Activated naive CD8-positive, alpha-beta T cell treated with anti-CD3 and anti-CD28 coated beads, Interleukin-2, amount 10 ng/mL, durations not matched to agents 7 days and 5 days (primary cell): Measurements from ENCODE around the gene ZDHHC24. TPM values are rescaled to one million over a fixed set of nuclear protein-coding genes. Genes with fewer than 3 reads are reported as not detected.

Source experiments
- ATAC-seq: fragments of 150-1000 bp; cut with Tn5 transposase; one replicate; pipeline ENCODE4 v1.10.0; 2021; ENCODE audit warnings: low read depth, moderate library complexity
- POLR2A ChIA-PET: fragments of 350-600 bp; sonication (Branson Sonifier 250); formaldehyde crosslinking; loops from one replicate; lab custom pipeline; 2021; ENCODE audit warnings: antibody characterized with exemption; lab: Charles Lee
- DNase-seq: peaks from one replicate; pipeline ENCODE4 v3.0.0; 2021
- H3K27ac Mint-ChIP-seq: one replicate; pipeline ENCODE4 v1.8.0; 2022; ENCODE audit warnings: mild to moderate bottlenecking, mixed read lengths
- H3K27me3 Mint-ChIP-seq: one replicate; pipeline ENCODE4 v1.8.0; 2022; ENCODE audit warnings: mild to moderate bottlenecking, moderate library complexity, mixed read lengths
- H3K36me3 Mint-ChIP-seq: one replicate; pipeline ENCODE4 v1.8.0; 2021; ENCODE audit warnings: mild to moderate bottlenecking, mixed read lengths
- H3K4me1 Mint-ChIP-seq: one replicate; pipeline ENCODE4 v1.8.0; 2021; ENCODE audit warnings: mixed read lengths
- H3K4me3 Mint-ChIP-seq: one replicate; pipeline ENCODE4 v1.8.0; 2022; ENCODE audit warnings: mild to moderate bottlenecking, moderate library complexity, mixed read lengths
- H3K9me3 Mint-ChIP-seq: one replicate; pipeline ENCODE4 v1.8.0; 2021; ENCODE audit warnings: mixed read lengths
- total RNA-seq, 2 experiments: library from RNA; stranded (reverse); gene quantifications; one replicate each; pipeline ENCODE4 v1.2.3, GENCODE V29; 2021

The ZDHHC24 gene
- total RNA-seq, 2 experiments from 2014 or later, result 22.1 to 23.0 TPM

DNA sequence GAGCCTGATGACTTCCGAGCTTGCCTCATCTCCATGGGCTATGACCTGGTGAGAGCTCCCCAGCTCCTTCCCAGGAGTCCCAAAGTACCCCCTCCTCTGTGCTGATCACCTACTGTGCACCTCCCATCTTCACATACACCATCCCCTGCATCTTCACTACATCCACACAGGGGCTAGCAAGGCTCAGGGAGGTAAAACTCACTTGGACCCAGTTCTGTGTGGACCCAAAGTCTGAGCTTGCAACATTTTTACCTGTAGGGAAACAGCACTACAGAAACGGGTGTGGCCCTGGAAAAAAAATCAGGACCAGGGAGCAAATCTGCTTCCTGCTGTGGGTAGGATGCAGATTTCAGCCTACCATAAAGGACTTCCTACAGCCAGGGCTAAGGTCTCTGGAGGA is 16.4 kb upstream of the ZDHHC24 start:
- H3K4me1 Mint-ChIP-seq, result peaks cover 2% of the 10 kb centered on the region
- no peak overlapping the region for H3K27ac Mint-ChIP-seq
- POLR2A ChIA-PET, result no interaction called here
- H3K27me3 Mint-ChIP-seq, result peaks cover 14% of the 10 kb centered on the region
- no peak for DNase-seq
- no peak overlapping the region for H3K4me3 Mint-ChIP-seq
- ATAC-seq, result no peak
- H3K36me3 Mint-ChIP-seq, result no peaks in the 10 kb centered on the region
- no peaks in the 10 kb centered on the region for H3K9me3 Mint-ChIP-seq

DNA sequence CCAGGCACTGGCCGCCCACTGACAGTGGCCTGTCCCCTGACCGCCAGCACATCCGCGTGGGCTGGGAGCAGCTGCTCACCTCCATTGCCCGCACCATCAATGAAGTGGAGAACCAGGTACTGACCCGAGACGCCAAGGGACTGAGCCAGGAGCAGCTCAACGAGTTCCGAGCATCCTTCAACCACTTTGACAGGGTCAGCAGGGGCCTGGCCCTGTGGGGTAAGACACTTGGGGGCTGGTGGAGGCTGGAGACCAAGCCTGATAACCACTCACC is 16.1 kb upstream of the ZDHHC24 start:
- Mint-ChIP-seq H3K27me3 (peaks cover 12% of the 10 kb centered on the region), H3K4me3 (no peak overlapping the region), H3K27ac (no peak overlapping the region), H3K4me1 (no peaks in the 10 kb centered on the region), H3K9me3 (no peaks in the 10 kb centered on the region), H3K36me3 (no peaks in the 10 kb centered on the region)
- DNase-seq (no peak), ATAC-seq (no peak)
- POLR2A ChIA-PET, result interaction anchor here (1.4 kb wide), 1 partner anchor 30 kb away, joined by 3 read pairs; no protein-coding TSS in a partner anchor

DNA sequence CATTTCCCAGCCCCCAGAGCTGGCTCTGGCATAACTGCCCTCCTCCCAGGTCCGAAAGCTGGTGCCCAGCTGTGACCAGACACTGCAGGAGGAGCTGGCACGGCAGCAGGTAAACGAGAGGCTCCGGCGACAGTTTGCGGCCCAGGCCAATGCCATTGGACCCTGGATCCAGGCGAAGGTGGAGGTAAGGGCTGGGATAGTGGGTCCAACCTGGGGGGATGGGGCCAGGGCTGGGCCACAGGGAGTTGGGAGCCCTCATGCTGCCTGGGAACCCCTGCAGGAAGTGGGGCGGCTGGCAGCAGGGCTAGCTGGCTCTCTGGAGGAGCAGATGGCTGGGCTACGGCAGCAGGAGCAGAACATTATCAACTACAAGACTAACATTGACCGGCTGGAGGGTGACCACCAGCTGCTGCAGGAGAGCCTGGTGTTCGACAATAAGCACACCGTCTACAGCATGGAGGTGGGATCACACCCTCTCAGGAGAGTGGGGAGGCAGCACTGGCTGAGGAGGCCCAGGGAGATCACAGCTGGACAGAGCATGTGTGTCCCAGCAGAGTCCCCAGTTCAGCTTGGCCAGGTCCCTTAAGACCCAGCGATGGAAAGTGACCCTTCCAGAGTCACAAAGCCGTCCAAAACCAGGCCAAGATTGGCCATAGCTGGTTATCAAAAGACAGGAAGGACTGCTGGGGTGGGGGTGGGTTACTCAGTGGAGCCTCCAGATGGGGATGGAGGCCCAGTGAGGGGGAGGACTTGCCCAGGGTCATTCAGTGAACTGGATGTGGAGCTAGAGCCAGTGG is 15.5 kb upstream of the ZDHHC24 start:
- Mint-ChIP-seq H3K4me1 (no peaks in the 10 kb centered on the region), H3K9me3 (no peaks in the 10 kb centered on the region), H3K36me3 (no peaks in the 10 kb centered on the region), H3K4me3 (no peak overlapping the region), H3K27me3 (peaks cover 10% of the 10 kb centered on the region), H3K27ac (no peak overlapping the region)
- POLR2A ChIA-PET, result interaction anchor here (1.4 kb wide), 1 partner anchor 31 kb away, joined by 3 read pairs; no protein-coding TSS in a partner anchor
- ATAC-seq (no peak), DNase-seq (no peak)

DNA sequence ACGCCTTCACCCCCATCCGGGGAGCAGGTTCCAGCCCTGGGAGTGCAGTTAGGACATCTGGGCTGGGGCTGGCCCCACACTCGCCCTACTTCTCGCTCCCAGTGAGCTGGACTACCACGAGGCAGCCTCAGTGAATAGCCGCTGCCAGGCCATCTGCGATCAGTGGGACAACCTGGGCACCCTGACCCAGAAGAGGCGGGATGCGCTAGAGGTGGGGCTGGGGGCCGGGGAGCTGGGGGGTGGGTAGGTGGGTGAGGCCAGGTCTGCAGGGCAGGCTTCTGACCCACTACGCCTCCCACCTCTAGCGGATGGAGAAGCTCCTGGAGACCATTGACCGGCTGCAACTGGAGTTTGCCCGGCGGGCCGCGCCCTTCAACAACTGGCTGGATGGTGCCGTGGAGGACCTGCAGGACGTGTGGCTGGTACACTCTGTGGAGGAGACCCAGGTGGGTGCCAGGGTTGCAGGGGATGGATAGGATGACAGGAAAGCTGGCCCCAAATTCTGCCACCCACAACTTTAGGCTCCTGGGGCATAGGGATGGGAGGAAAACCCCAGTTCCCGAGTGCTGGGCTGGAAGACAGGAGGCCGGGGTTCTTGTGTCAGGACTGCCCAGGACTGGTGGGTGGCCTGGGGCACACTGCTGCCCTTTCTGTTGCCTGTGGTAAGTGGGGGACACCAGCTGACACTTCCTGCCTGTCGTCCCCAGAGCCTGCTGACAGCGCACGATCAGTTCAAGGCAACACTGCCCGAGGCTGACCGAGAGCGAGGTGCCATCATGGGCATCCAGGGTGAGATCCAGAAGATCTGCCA is 14.2 kb upstream of the ZDHHC24 start:
- no peak overlapping the region for H3K27ac Mint-ChIP-seq
- DNase-seq (no peak), ATAC-seq (no peak)
- no peaks in the 10 kb centered on the region for H3K4me1 Mint-ChIP-seq
- H3K9me3 Mint-ChIP-seq, result no peaks in the 10 kb centered on the region
- POLR2A ChIA-PET, result interaction anchor here (0.6 kb wide), 1 partner anchor 52 kb away, joined by 9 read pairs; no protein-coding TSS in a partner anchor
- H3K4me3 Mint-ChIP-seq, result no peak overlapping the region
- peaks cover 11% of the 10 kb centered on the region for H3K27me3 Mint-ChIP-seq
- no peaks in the 10 kb centered on the region for H3K36me3 Mint-ChIP-seq

DNA sequence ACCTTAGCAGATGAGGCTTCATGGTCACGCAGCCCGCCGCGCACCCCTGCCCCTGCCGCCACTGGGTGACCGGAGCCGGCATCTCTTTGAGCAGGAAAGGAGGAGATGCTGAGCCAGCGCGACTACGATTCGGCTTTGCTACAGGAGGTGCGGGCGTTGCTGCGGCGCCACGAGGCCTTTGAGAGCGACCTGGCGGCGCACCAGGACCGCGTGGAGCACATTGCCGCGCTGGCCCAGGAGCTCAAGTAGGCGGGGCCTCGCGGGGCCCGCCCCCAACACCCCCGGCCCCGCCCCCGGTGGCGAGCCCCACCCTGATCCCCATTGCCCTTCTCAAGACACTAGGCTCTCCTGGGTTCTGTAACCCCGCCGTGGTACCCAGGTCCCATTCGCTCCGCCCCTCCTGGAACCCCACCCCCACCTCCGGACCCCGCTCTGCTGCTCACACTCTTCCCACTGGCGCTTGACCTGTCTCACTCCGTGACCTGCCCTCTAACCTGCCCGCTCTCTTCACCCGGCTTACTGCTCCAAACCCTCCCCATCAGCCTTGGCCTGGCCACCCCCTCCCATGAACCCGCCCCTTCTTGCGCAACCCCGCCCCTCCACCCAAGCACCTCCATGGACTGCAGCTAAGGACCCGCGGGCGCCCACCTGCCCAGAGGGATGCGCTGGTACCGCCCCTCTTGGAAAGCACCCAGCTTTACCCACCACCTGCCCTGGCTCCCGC is 13.5 kb upstream of the ZDHHC24 start:
- H3K27ac Mint-ChIP-seq, result no peak overlapping the region
- DNase-seq (no peak), ATAC-seq (peak; percentile 62)
- POLR2A ChIA-PET, result interaction anchor here (0.6 kb wide), 1 partner anchor 52 kb away, joined by 9 read pairs; no protein-coding TSS in a partner anchor
- peaks cover 13% of the 10 kb centered on the region for H3K27me3 Mint-ChIP-seq
- no peak overlapping the region for H3K4me3 Mint-ChIP-seq
- no peaks in the 10 kb centered on the region for H3K36me3 Mint-ChIP-seq
- H3K9me3 Mint-ChIP-seq, result no peaks in the 10 kb centered on the region
- no peaks in the 10 kb centered on the region for H3K4me1 Mint-ChIP-seq

DNA sequence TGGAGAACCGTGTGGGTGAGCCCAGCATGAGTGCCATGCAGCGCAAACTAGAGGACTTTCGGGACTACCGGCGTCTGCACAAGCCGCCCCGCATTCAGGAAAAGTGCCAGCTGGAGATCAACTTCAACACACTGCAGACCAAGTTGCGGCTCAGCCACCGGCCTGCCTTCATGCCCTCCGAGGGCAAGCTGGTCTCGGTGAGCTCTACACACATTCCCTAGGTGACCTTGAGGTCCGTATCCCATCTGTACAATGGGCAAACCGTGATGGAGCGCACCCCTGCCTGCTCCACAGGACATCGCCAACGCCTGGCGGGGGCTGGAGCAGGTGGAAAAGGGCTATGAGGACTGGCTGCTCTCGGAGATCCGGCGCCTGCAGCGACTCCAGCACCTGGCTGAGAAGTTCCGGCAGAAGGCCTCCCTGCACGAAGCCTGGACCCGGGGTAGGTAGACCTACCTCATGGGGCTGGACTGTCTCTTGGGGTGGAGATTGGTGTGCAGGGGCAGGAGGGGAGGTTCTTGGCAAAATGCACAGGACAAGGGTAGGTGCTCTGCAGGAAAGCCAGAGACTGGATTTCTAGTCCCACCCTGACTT is 12.0 kb upstream of the ZDHHC24 start:
- DNase-seq (no peak), ATAC-seq (no peak)
- no peak overlapping the region for H3K27ac Mint-ChIP-seq
- POLR2A ChIA-PET, result no interaction called here
- no peaks in the 10 kb centered on the region for H3K4me1 Mint-ChIP-seq
- H3K27me3 Mint-ChIP-seq, result peaks cover 13% of the 10 kb centered on the region
- no peaks in the 10 kb centered on the region for H3K9me3 Mint-ChIP-seq
- H3K36me3 Mint-ChIP-seq, result no peaks in the 10 kb centered on the region
- H3K4me3 Mint-ChIP-seq, result no peak overlapping the region

DNA sequence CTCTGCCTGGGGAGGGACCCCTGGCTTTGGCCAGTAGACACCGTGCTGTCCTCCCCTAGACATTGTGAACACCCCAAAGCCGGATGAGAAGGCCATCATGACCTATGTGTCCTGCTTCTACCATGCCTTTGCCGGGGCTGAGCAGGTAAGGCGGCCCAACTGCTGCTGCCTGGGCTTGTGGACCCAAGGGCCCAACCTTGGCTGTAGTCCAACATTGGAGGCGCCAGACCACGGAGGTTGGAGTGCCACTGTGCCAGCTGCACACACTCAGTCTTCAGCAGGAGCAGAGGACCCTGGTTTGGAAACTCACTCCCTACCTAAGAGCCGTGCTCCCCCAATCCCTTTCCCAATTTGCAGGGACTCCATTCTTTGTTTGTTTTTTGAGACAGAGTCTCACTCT is 10.2 kb upstream of the ZDHHC24 start:
- Mint-ChIP-seq H3K4me1 (no peaks in the 10 kb centered on the region), H3K36me3 (no peaks in the 10 kb centered on the region), H3K4me3 (no peak overlapping the region), H3K27me3 (peaks cover 13% of the 10 kb centered on the region), H3K27ac (no peak overlapping the region), H3K9me3 (no peaks in the 10 kb centered on the region)
- POLR2A ChIA-PET, result no interaction called here
- ATAC-seq, result no peak
- no peak for DNase-seq

DNA sequence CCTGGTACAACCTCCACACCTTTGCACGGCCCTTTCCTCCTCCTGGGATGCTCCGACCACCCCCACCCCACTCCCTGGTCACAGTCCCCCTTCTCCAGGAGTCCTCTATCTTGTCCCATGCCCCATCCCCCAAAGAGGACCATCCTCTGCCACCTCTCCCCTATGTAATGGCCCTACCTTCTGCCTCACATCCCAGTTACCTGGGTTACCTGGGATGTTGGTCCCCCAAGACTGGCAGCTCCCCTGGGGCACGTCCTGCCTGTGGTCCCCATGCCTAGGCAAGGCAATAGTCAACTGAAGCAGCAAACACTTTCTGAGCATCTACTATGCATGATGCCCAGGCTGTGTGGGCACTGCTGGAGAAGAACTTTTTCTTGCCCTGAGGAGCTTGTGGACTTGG is 9.6 kb upstream of the ZDHHC24 start:
- Mint-ChIP-seq H3K27me3 (peaks cover 13% of the 10 kb centered on the region), H3K27ac (no peak overlapping the region), H3K4me1 (no peaks in the 10 kb centered on the region), H3K4me3 (no peak overlapping the region), H3K36me3 (no peaks in the 10 kb centered on the region), H3K9me3 (no peaks in the 10 kb centered on the region)
- ATAC-seq (no peak), DNase-seq (no peak)
- POLR2A ChIA-PET, result interaction anchor here (0.6 to 1.2 kb wide), 3 partner anchors 9 to 80 kb away, joined by 3 read pairs; partner anchors contain the start of genes ACTN3, CTSF and ZDHHC24

DNA sequence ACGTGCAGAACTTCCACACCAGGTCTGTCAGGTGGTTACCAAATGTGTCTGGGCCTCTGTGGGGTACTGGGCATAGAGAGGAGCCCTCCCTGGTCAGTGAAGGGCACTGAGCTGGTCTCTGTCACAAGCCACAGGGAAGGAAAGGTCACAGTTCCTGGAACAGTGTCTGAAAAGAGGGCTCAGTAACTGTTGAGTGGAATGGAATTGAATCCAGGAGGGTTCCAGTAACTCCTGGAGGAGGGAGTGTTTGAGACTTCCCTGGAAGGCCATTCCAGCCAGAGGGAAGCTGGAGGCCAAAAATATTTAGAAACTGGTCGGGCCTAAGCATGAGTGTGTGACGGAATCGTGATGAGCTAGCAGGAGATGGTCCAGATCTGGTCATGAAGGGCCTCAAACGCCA is 8.8 kb upstream of the ZDHHC24 start:
- H3K36me3 Mint-ChIP-seq, result no peaks in the 10 kb centered on the region
- ATAC-seq (no peak), DNase-seq (no peak)
- H3K4me3 Mint-ChIP-seq, result no peak overlapping the region
- H3K9me3 Mint-ChIP-seq, result no peaks in the 10 kb centered on the region
- peaks cover 13% of the 10 kb centered on the region for H3K27me3 Mint-ChIP-seq
- POLR2A ChIA-PET, result interaction anchor here (1.1 to 1.2 kb wide), 2 partner anchors 9 to 14 kb away, joined by 3 read pairs; partner anchors contain the start of genes ACTN3, CTSF and ZDHHC24
- no peak overlapping the region for H3K27ac Mint-ChIP-seq
- H3K4me1 Mint-ChIP-seq, result no peaks in the 10 kb centered on the region

DNA sequence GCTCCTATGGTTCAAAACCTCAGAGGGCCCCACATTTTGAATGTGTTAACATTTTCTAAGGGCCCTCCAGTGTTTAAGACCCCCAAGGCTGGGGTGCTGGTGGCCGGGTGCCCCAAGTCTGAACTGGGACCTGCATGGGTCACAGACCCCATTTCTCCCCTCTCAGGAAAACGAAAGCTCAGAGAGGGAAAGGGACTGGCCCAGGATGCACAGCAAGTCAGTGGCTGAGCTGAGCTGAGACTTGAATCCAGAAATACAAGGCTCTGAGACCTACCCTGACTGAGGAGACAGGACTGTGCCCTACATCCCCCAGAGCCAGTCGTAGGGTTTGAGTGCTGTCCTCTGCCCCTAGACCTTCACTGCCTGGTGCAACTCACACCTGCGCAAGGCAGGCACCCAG is 5.0 kb upstream of the ZDHHC24 start:
- POLR2A ChIA-PET, result no interaction called here
- Mint-ChIP-seq H3K36me3 (no peaks in the 10 kb centered on the region), H3K27me3 (peaks cover 13% of the 10 kb centered on the region), H3K9me3 (no peaks in the 10 kb centered on the region), H3K4me1 (peaks cover 1% of the 10 kb centered on the region), H3K4me3 (no peak overlapping the region), H3K27ac (no peak overlapping the region)
- DNase-seq, result no peak
- ATAC-seq, result no peak

DNA sequence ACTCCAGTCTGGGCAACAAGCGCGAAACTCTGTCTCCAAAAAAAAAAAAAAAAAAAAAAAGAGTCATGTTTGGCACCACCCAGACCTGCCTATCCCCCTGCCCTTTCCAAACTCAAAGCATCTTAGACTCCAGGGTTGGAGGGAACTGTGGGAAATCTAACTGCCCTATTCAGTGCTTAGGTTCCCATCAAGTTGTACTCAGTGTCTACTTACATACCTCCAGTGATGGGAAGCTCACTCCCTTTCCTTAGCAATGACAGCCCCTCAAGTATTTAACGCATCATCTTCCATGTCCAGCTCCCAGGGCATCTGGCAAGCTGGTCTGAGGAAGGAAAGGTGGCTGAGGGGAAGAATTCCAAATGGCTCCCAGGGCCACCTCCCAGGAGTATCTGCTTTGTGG is 3.8 kb upstream of the ZDHHC24 start:
- POLR2A ChIA-PET, result no interaction called here
- ATAC-seq, result no peak
- H3K27me3 Mint-ChIP-seq, result peaks cover 7% of the 10 kb centered on the region
- H3K4me3 Mint-ChIP-seq, result no peak overlapping the region
- DNase-seq, result no peak
- no peak overlapping the region for H3K27ac Mint-ChIP-seq
- H3K9me3 Mint-ChIP-seq, result no peaks in the 10 kb centered on the region
- peaks cover 4% of the 10 kb centered on the region for H3K4me1 Mint-ChIP-seq
- H3K36me3 Mint-ChIP-seq, result no peaks in the 10 kb centered on the region

DNA sequence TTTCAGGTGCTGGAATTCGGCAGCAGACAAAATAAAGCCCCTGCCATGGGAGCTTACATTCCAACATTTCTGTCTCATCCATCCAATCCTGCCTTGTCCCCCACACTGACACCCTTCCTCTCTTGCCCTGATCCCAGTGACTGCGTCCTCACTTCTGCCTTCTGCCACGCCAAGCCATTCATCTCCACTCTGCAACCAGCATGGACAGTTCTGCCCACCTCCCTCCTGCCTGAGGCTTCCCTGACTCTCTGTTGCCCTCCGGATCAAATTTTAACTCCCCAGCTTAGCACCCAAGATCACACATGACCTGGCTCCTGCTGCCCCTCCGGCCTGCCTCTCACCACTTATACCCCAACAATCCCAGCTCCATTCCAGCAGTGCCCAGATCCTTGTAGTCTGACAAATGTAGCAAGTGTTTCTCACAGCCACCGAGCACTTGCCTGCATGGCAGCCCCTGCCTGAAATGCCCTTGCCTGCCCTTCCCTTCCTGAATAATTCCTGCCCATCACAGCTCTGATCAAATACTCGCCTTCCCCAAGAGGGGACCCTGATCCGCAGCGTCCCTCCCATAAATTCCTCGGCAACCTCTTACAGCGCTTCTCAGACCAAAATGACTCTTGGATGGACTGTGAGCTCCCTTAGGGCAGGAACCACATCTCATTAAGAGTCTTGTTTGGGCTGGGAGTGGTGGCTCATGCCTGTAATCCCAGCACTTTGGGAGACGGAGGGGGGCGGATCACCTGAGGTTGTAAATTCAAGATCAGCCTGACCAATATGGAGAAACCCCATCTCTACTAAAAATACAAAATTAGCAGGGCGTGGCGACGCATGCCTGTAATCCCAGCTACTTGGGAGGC is 3.2 kb upstream of the ZDHHC24 start:
- H3K27me3 Mint-ChIP-seq, result peaks cover 7% of the 10 kb centered on the region
- POLR2A ChIA-PET, result no interaction called here

More for the DNA sequence above, 3.2 kb upstream of the ZDHHC24 start:
- H3K27ac Mint-ChIP-seq, result no peak overlapping the region
- no peak overlapping the region for H3K4me3 Mint-ChIP-seq
- H3K36me3 Mint-ChIP-seq, result no peaks in the 10 kb centered on the region
- peaks cover 9% of the 10 kb centered on the region for H3K4me1 Mint-ChIP-seq
- DNase-seq, result no peak
- ATAC-seq, result no peak
- no peaks in the 10 kb centered on the region for H3K9me3 Mint-ChIP-seq
